Measurements from ENCODE around the gene SEC31A.

DNA sequence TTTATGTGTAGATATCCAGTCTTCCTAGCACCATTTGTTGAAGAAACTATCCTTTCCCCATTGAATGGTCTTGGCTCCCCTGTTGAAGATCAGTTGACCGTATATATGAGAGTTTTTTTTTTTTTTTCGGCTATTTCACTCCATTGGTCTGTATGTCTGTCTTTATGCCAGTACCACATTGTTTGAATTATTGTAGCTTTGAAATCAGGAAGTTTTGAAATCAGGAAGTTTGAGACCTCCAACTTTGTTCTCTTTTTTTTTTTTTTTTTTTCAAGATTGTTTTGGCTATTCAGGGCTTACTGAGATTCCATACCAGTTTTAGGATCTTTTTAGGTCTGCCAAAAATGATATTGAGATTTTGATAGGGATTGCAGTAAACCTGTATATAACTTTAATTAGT lies 88.0 kb downstream of the SEC31A start:
- no peak for TF ChIP-seq PATZ1 (tag by site-specific recombination; IDR thresholded peaks at IDR 0.05)
- no peak for TF ChIP-seq CTCF (tag by site-specific recombination; IDR thresholded peaks at IDR 0.05)
- TF ChIP-seq, protein P1, sequence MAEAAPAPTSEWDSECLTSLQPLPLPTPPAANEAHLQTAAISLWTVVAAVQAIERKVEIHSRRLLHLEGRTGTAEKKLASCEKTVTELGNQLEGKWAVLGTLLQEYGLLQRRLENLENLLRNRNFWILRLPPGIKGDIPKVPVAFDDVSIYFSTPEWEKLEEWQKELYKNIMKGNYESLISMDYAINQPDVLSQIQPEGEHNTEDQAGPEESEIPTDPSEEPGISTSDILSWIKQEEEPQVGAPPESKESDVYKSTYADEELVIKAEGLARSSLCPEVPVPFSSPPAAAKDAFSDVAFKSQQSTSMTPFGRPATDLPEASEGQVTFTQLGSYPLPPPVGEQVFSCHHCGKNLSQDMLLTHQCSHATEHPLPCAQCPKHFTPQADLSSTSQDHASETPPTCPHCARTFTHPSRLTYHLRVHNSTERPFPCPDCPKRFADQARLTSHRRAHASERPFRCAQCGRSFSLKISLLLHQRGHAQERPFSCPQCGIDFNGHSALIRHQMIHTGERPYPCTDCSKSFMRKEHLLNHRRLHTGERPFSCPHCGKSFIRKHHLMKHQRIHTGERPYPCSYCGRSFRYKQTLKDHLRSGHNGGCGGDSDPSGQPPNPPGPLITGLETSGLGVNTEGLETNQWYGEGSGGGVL (tag by site-specific recombination; IDR thresholded peaks at IDR 0.05): no peak
- TF ChIP-seq, protein P2, sequence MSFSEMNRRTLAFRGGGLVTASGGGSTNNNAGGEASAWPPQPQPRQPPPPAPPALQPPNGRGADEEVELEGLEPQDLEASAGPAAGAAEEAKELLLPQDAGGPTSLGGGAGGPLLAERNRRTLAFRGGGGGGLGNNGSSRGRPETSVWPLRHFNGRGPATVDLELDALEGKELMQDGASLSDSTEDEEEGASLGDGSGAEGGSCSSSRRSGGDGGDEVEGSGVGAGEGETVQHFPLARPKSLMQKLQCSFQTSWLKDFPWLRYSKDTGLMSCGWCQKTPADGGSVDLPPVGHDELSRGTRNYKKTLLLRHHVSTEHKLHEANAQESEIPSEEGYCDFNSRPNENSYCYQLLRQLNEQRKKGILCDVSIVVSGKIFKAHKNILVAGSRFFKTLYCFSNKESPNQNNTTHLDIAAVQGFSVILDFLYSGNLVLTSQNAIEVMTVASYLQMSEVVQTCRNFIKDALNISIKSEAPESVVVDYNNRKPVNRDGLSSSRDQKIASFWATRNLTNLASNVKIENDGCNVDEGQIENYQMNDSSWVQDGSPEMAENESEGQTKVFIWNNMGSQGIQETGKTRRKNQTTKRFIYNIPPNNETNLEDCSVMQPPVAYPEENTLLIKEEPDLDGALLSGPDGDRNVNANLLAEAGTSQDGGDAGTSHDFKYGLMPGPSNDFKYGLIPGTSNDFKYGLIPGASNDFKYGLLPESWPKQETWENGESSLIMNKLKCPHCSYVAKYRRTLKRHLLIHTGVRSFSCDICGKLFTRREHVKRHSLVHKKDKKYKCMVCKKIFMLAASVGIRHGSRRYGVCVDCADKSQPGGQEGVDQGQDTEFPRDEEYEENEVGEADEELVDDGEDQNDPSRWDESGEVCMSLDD (tag by site-specific recombination; IDR thresholded peaks at IDR 0.05): no peak
- TF ChIP-seq PRDM10 (tag by site-specific recombination; IDR thresholded peaks at IDR 0.05): no peak
- TF ChIP-seq ZNF580 (tag by site-specific recombination; IDR thresholded peaks at IDR 0.05): no peak
- TF ChIP-seq, protein P3, sequence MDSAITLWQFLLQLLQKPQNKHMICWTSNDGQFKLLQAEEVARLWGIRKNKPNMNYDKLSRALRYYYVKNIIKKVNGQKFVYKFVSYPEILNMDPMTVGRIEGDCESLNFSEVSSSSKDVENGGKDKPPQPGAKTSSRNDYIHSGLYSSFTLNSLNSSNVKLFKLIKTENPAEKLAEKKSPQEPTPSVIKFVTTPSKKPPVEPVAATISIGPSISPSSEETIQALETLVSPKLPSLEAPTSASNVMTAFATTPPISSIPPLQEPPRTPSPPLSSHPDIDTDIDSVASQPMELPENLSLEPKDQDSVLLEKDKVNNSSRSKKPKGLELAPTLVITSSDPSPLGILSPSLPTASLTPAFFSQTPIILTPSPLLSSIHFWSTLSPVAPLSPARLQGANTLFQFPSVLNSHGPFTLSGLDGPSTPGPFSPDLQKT (IDR thresholded peaks at IDR 0.05; ENCODE audit: borderline replicate concordance, low read depth, low read length): no peak
- TF ChIP-seq REST (tag by site-specific recombination; IDR thresholded peaks at IDR 0.05): no peak
- TF ChIP-seq ZNF670 (tag by site-specific recombination; IDR thresholded peaks at IDR 0.05; ENCODE audit: low read depth): no peak
